Activated CD8-positive, alpha-beta memory T cell treated with anti-CD3 and anti-CD28 coated beads for 48 hours (primary cell): Measurements from ENCODE around the gene TMEM62.
"Not testable (repeated sequence)": the region's sequence is repeated elsewhere in the genome, so short reads cannot be mapped to it uniquely, and the experiment has no call there.

ENCODE experiments used
- DNase-seq, 3 experiments: peaks; one replicate each; pipeline ENCODE4 v3.0.0-alpha.2; 2020; ENCODE audit warnings: low read depth in 2 of 3, low spot score in 2 of 3

The TMEM62 gene

GRCh38 chr15:43208052-43209002, 74.9 kb downstream of the TMEM62 start:
- DNase-seq: no peak

DNA sequence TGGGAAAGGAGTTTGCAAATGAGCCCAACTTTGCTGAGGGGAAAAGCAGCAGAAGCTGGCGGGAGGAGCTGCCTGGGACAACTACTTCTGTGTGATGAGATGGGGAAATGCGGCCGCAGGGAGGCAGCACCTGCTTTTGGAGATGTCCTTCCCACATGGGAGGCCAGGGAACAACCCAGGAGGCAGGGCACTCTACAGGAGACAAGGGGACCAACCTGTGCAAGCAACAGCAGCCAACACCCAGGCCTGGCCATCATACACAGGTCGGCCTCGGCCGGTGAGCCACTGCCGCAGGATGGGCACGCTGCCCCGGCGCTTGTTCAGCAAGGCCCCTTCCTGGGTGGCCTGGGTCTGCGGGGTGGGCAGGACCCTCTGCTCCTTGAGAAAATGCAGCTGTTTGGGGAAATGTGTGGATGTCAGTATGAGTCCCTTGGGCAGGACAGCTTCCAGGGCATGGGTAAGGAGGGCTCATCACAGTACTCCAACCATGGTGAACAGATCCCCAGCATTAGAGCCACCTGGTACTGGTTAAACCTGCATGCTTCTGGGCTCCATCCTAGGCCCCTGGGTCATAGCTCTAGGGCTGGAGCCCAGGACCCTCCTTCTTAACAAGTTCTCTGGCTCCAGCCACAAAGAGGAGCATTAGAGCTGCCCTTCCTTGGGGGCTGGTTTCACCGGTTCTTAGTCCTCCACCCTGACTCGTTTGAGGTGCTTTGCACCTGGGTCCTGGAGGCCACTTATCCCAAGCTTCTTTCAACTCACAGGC, 75.9 kb downstream of the TMEM62 start:
- DNase-seq: no peak

DNA sequence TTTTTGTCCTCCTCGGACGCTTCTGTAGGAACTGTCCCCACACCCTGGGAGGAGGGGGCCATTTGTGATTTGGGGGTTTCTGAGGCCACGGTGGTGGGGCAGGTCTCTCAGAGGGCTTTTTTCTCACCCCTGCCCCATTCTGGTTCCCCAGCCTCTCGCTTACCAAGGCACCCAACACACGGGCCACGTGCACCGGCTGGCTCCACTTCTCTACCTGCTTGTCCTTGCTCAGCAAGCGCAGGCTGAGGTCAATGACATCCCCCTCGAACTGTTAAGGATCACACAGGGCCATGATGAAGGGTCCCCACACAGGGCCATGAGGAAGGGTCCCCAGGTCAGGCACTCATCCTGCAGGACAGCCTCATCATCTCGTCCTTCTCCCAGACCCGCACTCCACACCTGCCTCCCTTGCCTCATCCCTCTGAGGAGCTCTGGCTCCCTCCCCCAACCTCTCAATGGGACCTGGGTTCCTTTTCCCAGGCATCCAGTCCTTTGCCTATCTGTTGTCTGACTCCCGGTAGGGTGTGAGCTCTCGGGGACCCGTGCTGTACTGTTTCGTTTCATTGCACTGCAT, 76.9 kb downstream of the TMEM62 start:
- DNase-seq: no peak

DNA sequence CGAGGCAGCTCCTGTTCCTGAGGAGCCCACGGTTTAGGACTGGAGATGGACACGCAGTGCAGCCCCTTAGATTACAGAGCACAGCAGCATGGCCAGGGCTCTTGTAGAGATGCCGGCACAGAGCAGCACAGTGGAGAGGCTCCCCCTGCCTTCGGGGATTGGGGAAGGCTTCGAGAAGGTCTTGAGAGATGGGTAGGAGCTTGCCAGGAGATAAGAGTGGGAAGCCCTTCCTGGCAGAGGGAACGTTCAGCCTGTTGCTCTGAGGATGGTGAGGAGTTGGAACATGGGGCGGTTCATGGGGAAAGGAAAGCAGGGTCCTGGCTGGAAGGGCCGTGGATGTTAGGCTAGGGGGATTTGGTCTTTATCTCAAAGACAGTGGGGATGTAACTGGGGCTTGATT, 77.4 kb downstream of the TMEM62 start:
- no peak for DNase-seq

- no peak for DNase-seq
These were observed 77.9 kb downstream of the TMEM62 start for GRCh38 chr15:43211224-43211735.

- DNase-seq: no peak
These were observed 78.9 kb downstream of the TMEM62 start for GRCh38 chr15:43212299-43212698.

GRCh38 chr15:43212951-43213350, 79.6 kb downstream of the TMEM62 start:
- no peak for DNase-seq

DNA sequence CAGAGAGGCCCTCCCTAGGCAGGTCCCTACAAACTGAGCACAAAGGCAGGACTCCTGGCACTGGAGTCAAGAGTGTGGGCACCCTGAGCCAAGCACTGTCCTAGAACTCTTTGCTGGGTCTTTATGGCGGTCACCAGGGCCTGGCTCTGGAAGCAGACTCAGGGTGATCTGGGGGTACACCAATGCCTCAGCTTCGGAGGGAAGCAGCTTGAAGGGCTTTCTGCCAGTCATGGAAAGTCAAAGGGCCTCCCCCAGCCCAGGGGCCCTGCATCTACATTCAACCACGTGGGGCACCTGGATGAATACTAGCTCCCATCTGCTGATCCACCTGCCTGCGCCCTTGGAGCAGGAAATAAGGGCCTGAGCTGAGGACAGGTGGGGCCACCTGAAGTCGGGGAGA, 80.1 kb downstream of the TMEM62 start:
- DNase-seq: no peak

DNA sequence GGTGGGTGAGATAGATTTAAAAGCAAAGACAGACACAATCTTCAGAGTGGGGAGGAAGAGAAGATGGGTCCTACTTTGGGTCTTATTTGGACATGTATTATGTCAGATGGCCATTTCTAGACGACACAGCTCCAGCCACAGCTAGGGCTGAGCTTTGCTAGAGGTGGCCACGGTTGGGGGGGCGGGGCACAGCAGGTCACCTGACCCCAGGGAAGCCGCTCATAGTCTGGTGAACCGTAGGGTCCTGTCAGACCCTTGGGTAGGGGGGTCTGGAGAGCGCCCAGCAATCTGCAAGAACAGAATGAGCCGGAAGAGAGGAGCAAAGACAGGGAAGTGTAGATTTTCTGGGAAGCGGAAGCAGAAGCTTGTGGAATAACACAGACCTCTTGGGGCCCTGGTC, 80.8 kb downstream of the TMEM62 start:
- no peak for DNase-seq

DNA sequence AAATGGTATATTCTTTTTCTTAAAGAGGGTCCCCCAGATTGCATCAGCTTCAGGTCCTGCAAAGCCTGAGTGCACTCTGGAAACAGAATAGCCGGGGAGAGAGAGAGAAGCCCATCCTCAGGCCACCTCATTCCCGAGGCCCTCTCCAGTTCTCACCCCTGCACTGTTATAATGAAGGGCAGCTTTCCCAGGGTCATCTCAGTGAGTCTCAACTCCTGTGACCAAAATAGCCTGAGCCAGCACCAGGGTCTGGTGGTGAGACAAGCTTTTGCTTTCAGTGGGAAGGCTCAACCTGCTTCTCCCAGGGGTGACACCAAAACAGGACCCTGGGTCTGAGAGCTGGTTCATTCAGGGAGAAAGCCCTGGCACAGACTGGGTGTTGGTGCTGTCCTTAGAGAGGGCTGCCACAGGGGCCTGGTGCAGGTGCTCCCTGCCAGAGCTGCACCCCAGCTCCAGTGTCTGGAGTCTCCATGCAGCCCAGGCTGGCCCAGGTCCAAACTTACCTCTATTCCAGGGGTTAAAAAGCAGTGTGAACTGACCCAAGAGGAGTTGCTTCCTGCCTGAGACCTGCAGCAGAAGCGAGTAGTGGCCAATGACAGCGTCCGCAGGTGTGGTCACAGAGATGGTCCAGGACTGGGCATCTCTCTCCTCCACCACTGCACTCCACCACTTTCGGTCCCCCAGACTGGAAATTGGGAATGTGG, 81.4 kb downstream of the TMEM62 start:
- DNase-seq: no peak

DNA sequence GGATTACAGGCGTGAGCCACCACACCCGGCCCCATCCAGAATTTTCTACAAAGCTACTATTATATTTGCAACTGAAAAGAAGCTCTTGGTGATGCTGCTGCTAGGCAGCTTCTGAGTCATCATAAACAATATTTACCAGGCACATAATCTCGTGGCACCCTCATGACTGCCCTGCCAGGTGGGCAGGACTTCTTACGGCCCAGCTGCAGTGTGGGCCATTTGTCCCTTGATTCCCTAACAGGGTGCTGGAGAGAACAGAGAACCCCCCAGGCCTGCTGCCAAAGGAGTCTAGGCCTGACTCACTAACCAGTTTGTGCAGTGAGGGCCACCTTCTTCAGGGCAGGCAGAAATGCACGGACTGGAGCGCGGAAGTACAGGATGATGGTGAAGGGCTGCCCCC, 82.6 kb downstream of the TMEM62 start:
- no peak for DNase-seq

- DNase-seq: no peak
These were observed 85.7 kb downstream of the TMEM62 start for GRCh38 chr15:43218908-43219706.

- no peak for DNase-seq
These were observed 86.8 kb downstream of the TMEM62 start for GRCh38 chr15:43219929-43220928.

- no peak for DNase-seq
These were observed 87.6 kb downstream of the TMEM62 start, which contains the start of gene EPB42 for GRCh38 chr15:43220991-43221403. EPB42 (minus strand) TSS chr15:43221018; CDS start chr15:43220825, 193 bp downstream.

GRCh38 chr15:43221422-43221821, 88.0 kb downstream of the TMEM62 start:
- DNase-seq: no peak

DNA sequence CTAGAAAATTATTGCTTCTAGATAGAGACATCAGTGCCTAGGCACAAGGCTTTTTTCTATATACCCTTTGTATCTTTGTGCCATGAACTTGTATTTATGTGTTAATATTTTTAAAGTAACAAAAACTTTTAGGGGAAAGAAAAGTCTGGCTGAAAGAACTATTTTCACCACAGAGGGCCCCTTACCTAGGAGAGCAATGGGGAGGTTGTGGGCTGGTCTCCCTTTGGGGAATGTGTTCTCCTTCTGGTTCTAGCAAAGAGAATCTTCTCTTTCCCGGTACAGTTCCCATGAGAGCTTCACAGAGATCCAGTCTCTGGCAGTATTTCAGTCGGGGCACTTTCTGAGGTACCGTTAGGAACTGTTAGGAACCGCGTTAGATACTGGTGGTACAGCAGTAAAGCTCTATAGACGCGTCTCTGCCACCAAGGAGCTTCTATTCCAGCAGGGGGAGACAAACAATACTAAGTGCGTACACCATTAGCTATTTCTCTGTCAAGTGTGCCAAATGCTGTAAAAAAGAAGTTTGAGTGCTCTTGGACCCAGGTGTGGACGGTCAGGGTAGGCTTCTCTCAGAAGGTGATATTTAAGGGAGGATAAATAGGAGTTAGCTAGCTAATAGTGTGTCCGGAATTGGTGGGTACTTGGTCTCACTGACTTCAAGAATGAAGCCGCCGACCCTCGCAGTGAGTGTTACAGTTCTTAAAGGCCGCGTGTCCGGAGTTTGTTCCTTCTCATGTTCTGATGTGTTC, 92.0 kb downstream of the TMEM62 start:
- DNase-seq: no peak

DNA sequence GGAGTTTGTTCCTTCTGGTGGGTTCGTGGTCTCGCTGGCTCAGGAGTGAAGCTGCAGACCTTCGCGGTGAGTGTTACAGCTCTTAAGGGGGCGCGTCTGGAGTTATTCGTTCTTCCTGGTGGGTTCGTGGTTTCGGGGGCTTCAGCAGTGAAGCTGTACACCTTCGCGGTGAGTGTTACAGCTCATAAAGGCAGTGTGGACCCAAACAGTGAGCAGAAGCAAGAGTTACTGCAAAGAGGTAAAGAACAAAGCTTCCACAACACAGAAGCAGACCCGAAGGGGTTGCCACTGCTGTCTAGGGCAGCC, 92.5 kb downstream of the TMEM62 start:
- DNase-seq: not testable (repeated sequence)
